Measurements from ENCODE around the gene ZNF451.

Gene ZNF451

DNA sequence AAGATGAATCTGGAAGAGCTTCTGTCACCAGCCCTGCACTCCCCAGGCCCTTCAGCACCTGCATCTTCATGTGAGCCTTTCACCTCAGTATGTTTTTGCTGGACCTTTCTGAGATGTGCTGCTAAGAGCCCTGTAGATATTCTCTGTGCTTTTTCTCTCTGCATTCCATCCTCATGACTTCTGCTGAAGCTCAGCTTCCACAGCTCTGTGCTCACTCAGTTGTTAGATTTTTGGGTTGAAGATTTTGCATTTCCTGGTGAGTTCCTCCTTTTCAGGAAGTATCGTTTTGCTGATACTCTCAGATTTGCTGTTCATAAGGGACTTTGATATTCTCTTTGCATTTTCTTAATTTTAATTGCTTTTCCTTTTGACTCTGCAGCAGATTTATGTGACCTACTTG lies 25.2 kb upstream of the ZNF451 start:
- no peak for TF ChIP-seq CTCF (IDR thresholded peaks at IDR 0.05; ENCODE audit: insufficient read depth, low read depth, low read length, missing control alignments)

DNA sequence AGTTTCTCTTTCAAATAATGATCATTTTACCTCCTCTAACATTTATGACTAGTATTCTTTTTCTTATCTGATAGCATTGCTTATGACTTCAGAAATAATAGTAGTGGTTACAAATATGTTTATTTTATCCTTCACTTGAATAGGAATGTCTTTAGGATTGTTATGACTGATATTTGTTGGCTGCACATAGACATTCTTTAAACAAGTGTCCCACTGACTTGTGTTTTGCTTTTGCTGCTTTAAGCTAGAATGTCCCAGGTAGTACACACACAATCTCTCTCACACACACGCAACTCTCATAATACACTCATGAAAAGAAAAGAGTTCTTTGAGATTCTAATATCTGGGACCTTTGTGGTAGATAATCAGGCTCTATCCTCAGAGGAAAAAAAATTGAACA lies 21.9 kb upstream of the ZNF451 start:
- no peak for TF ChIP-seq CTCF (IDR thresholded peaks at IDR 0.05; ENCODE audit: insufficient read depth, low read depth, low read length, missing control alignments)
- no peak overlapping the region for H3K4me3 ChIP-seq (ENCODE audit: low read depth, low read length)

More for the DNA sequence above, 25.2 kb upstream of the ZNF451 start:
- no peak for DNase-seq (ENCODE audit: low read depth)
- H3K4me3 ChIP-seq (ENCODE audit: low read depth, low read length) = no peak overlapping the region

DNA sequence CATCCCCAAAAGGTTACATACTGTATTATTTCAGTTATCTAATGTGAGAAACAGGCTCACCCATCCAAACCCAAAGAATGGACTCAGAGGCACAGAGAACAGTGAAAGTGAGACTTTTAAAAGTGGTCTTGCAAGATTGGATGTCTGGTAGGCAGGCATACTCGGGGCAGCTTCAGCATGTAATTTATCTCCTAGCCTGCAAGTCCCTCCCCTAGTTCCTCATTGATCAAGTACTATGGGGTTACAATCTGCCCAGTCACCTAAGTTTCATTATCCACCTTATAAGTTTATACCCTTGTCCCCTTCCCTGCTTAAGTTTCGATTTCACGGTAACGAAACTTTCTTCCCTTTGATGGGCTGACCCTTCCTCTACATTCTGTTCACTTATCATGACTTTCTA lies 20.8 kb upstream of the ZNF451 start:
- DNase-seq (ENCODE audit: low read depth) = no peak
- TF ChIP-seq CTCF (IDR thresholded peaks at IDR 0.05; ENCODE audit: insufficient read depth, low read depth, low read length, missing control alignments) = no peak
- H3K4me3 ChIP-seq (ENCODE audit: low read depth, low read length) = no peak overlapping the region

More for the DNA sequence above, 21.9 kb upstream of the ZNF451 start:
- no peak for DNase-seq (ENCODE audit: low read depth)

GRCh38 chr6:57069920-57070331 lies 20.1 kb upstream of the ZNF451 start:
- no peak for TF ChIP-seq CTCF (IDR thresholded peaks at IDR 0.05; ENCODE audit: insufficient read depth, low read depth, low read length, missing control alignments)
- H3K4me3 ChIP-seq (ENCODE audit: low read depth, low read length) = no peak overlapping the region
- no peak for DNase-seq (ENCODE audit: low read depth)

DNA sequence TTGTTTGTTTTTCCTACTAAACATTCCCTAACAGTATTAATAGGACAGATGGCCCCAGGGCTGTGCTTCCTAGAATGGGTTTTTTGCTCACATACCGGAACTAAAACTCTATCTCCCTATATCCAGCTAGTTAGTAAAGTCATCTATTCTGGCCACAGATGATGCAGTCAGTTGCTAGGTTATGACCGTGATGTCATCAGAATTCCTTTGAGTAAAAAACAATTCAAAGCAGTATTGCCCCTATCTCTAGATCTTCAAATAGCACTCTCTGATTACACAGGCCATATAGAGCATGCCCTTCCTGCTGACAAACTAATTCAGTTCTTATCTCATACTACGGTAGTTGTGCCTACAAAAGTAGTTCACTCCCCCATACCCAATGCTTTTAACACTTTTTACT lies 17.9 kb upstream of the ZNF451 start:
- H3K4me3 ChIP-seq (ENCODE audit: low read depth, low read length) = no peak overlapping the region
- no peak for TF ChIP-seq CTCF (IDR thresholded peaks at IDR 0.05; ENCODE audit: insufficient read depth, low read depth, low read length, missing control alignments)
- DNase-seq (ENCODE audit: low read depth) = no peak

- no peak for TF ChIP-seq CTCF (IDR thresholded peaks at IDR 0.05; ENCODE audit: insufficient read depth, low read depth, low read length, missing control alignments)
- DNase-seq (ENCODE audit: low read depth) = no peak
- no peak overlapping the region for H3K4me3 ChIP-seq (ENCODE audit: low read depth, low read length)
Observed at GRCh38 chr6:57074383-57074782, 15.6 kb upstream of the ZNF451 start.

- no peak overlapping the region for H3K4me3 ChIP-seq (ENCODE audit: low read depth, low read length)
- TF ChIP-seq CTCF (IDR thresholded peaks at IDR 0.05; ENCODE audit: insufficient read depth, low read depth, low read length, missing control alignments) = no peak
- DNase-seq (ENCODE audit: low read depth) = no peak
Observed at GRCh38 chr6:57075092-57075491, 14.9 kb upstream of the ZNF451 start.

Data from GM12865 (cell line).